ENCODE data around the gene PIN1.

DNA sequence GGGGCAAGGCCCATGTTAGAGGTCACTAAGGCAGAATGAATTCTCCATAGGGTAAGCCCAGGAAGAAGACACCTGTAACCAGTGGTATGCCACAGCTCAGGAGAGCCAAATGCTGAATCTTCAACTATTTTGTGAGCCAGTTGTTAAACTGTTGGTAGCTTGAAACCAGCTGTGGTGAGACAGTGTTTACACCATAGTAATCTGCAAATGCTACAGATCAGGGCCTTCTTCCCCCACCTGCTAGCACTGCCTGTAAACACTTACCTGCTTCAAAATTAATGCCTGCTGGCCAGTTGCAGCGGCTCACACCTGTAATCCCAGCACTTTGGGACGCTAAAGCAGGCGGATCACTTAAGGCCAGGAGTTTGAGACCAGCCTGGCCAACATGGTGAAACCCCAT, 28.3 kb upstream of the PIN1 start:
- TF ChIP-seq JUN (IDR thresholded peaks at IDR 0.05; ENCODE audit: low read depth, low read length) (no peak), TAF1 (IDR thresholded peaks at IDR 0.05; ENCODE audit: low read depth, low read length) (no peak), EGR1 (IDR thresholded peaks at IDR 0.05; ENCODE audit: borderline replicate concordance, low read depth, low read length) (no peak), SIX5 (IDR thresholded peaks at IDR 0.05; ENCODE audit: low read depth, low read length) (no peak), TBP (IDR thresholded peaks at IDR 0.05; ENCODE audit: low read depth, low read length) (no peak), JUND (IDR thresholded peaks at IDR 0.05; ENCODE audit: low read length) (no peak)
- TF ChIP-seq, protein P1, sequence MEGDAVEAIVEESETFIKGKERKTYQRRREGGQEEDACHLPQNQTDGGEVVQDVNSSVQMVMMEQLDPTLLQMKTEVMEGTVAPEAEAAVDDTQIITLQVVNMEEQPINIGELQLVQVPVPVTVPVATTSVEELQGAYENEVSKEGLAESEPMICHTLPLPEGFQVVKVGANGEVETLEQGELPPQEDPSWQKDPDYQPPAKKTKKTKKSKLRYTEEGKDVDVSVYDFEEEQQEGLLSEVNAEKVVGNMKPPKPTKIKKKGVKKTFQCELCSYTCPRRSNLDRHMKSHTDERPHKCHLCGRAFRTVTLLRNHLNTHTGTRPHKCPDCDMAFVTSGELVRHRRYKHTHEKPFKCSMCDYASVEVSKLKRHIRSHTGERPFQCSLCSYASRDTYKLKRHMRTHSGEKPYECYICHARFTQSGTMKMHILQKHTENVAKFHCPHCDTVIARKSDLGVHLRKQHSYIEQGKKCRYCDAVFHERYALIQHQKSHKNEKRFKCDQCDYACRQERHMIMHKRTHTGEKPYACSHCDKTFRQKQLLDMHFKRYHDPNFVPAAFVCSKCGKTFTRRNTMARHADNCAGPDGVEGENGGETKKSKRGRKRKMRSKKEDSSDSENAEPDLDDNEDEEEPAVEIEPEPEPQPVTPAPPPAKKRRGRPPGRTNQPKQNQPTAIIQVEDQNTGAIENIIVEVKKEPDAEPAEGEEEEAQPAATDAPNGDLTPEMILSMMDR (IDR thresholded peaks at IDR 0.05; ENCODE audit: control extremely low read depth in 1 of 3, insufficient read depth in 1 of 3, low read depth in 1 of 3, low read length in 3 of 3): no peak
